GM23338 (cell line): ENCODE results near the gene RAMP1. TPM values are rescaled to one million over a fixed set of nuclear protein-coding genes. Genes with fewer than 3 reads are reported as not detected.

Experiments
- ATAC-seq: fragments of 200-7000 bp; cut with Tn5 transposase; 3 replicates; pipeline ENCODE4 v1.9.1; 2020
- DNase-seq: peaks from one replicate; pipeline ENCODE4 v3.0.0-alpha.2; 2015; ENCODE audit warnings: low spot score
- H2AFZ ChIP-seq: fragments of 200-600 bp; sonication (generic); 2 replicates; pipeline ENCODE4 v1.8.0; 2016; ENCODE audit warnings: antibody characterized with exemption, mild to moderate bottlenecking, moderate library complexity
- H3F3A ChIP-seq: fragments of 200-600 bp; sonication (generic); replicated peaks from 2 replicates; pipeline ENCODE4 v1.8.0; 2017; ENCODE audit warnings: antibody characterized with exemption, mixed run types, low read depth
- H3K27ac ChIP-seq: fragments of 200-600 bp; sonication (generic); 2 replicates; pipeline ENCODE4 v1.6.1; 2016; ENCODE audit warnings: low read depth
- H3K27me3 ChIP-seq: fragments of 200-600 bp; sonication (generic); 2 replicates; pipeline ENCODE4 v1.8.0; 2016; ENCODE audit warnings: mild to moderate bottlenecking, mixed run types, moderate library complexity; ENCODE audit not compliant: insufficient read depth
- H3K36me3 ChIP-seq: fragments of 200-600 bp; sonication (generic); 2 replicates; pipeline ENCODE4 v1.8.0; 2016; ENCODE audit warnings: mild to moderate bottlenecking; ENCODE audit not compliant: insufficient read depth
- H3K4me1 ChIP-seq: fragments of 200-600 bp; sonication (generic); 2 replicates; pipeline ENCODE4 v1.8.0; 2016; ENCODE audit warnings: mild to moderate bottlenecking, moderate library complexity; ENCODE audit not compliant: insufficient read depth
- H3K4me2 ChIP-seq: fragments of 200-600 bp; sonication (generic); 2 replicates; pipeline ENCODE4 v1.7.1; 2017; ENCODE audit warnings: mixed run types
- H3K4me3 ChIP-seq: fragments of 200-600 bp; sonication (generic); 2 replicates; pipeline ENCODE4 v1.6.1; 2016; ENCODE audit warnings: mixed run types
- H3K79me2 ChIP-seq: fragments of 200-600 bp; sonication (generic); replicated peaks from 2 replicates; pipeline ENCODE4 v1.8.0; 2017; ENCODE audit warnings: mild to moderate bottlenecking; ENCODE audit not compliant: insufficient read depth
- H3K9me2 ChIP-seq: fragments of 200-600 bp; sonication (generic); 2 replicates; pipeline ENCODE4 v1.8.0; 2017; ENCODE audit not compliant: insufficient read depth
- H4K20me1 ChIP-seq: fragments of 200-600 bp; sonication (generic); replicated peaks from 2 replicates; pipeline ENCODE4 v1.8.0; 2017; ENCODE audit warnings: mild to moderate bottlenecking; ENCODE audit not compliant: insufficient read depth
- H3K27ac Mint-ChIP-seq: 2 replicates; pipeline ENCODE4 v1.8.0; 2020; ENCODE audit warnings: inconsistent platforms, mild to moderate bottlenecking, moderate library complexity, mixed read lengths
- H3K27me3 Mint-ChIP-seq: 3 replicates; pipeline ENCODE4 v1.8.0; 2022; ENCODE audit warnings: low read depth, mild to moderate bottlenecking, moderate library complexity, mixed read lengths, inconsistent platforms; ENCODE audit not compliant: insufficient read depth, poor library complexity
- H3K36me3 Mint-ChIP-seq: 3 replicates; pipeline ENCODE4 v1.8.0; 2021; ENCODE audit warnings: low read depth, mild to moderate bottlenecking, inconsistent platforms, moderate library complexity, mixed read lengths
- H3K4me1 Mint-ChIP-seq: 3 replicates; pipeline ENCODE4 v1.8.0; 2020; ENCODE audit warnings: mild to moderate bottlenecking, inconsistent platforms, mixed read lengths
- H3K4me3 Mint-ChIP-seq: 3 replicates; pipeline ENCODE4 v1.8.0; 2021; ENCODE audit warnings: moderate library complexity, mild to moderate bottlenecking, inconsistent platforms, mixed read lengths
- H3K9me3 Mint-ChIP-seq: 3 replicates; pipeline ENCODE4 v1.8.0; 2020; ENCODE audit warnings: moderate library complexity, mild to moderate bottlenecking, inconsistent platforms, mixed read lengths
- CTCF ChIP-seq, 2 experiments: fragments of 200-600 bp in 1 of 2; sonication (generic) in 1 of 2; conservative IDR thresholded peaks; 2 replicates each; pipeline versions ENCODE4 v1.5.1 to v1.6.1; 2016 to 2017; ENCODE audit warnings: antibody characterized with exemption in 2 of 2, low read depth in 2 of 2, mild to moderate bottlenecking in 2 of 2, moderate library complexity in 1 of 2
- ETS1 ChIP-seq: IDR thresholded peaks from 2 replicates; pipeline ENCODE4 v1.6.1; 2016; ENCODE audit warnings: antibody characterized with exemption
- EZH2 ChIP-seq: fragments of 200-600 bp; sonication (generic); IDR thresholded peaks from one replicate; pipeline ENCODE4 v1.8.0; 2017; ENCODE audit warnings: antibody characterized with exemption, mild to moderate bottlenecking, low read depth; ENCODE audit not compliant: unreplicated experiment
- JUNB ChIP-seq: IDR thresholded peaks from one replicate; pipeline ENCODE4 v1.6.1; 2016; ENCODE audit warnings: antibody characterized with exemption; ENCODE audit not compliant: unreplicated experiment
- NANOG ChIP-seq: IDR thresholded peaks from 2 replicates; pipeline ENCODE4 v1.6.1; 2016; ENCODE audit warnings: antibody characterized with exemption, borderline replicate concordance
- POLR2AphosphoS5 ChIP-seq: IDR thresholded peaks from 2 replicates; pipeline ENCODE4 v1.6.1; 2016; ENCODE audit warnings: antibody characterized with exemption, low read depth
- REST ChIP-seq: IDR thresholded peaks from one replicate; pipeline ENCODE4 v1.6.1; 2018; ENCODE audit warnings: antibody characterized with exemption; ENCODE audit not compliant: unreplicated experiment
- STAT1 ChIP-seq: IDR thresholded peaks from one replicate; pipeline ENCODE4 v1.6.1; 2016; ENCODE audit warnings: antibody characterized with exemption; ENCODE audit not compliant: unreplicated experiment
- ZNF114 ChIP-seq: fragments of 250-450 bp; sonication (Bioruptor Pico); IDR thresholded peaks from 2 replicates; pipeline ENCODE4 v1.5.0; 2020; ENCODE audit warnings: mild to moderate bottlenecking, moderate library complexity
- ZNF462 ChIP-seq: fragments of 250-450 bp; sonication (Bioruptor Pico); IDR thresholded peaks from 2 replicates; pipeline ENCODE4 v1.5.0; 2020; ENCODE audit warnings: mild to moderate bottlenecking, moderate library complexity
- polyA plus RNA-seq: library from polyadenylated mRNA; unstranded; fragments of >200 nt; fragmentation: Nextera tagmentation; extraction: Ambion mirVana; gene quantifications from 2 replicates; pipeline ENCODE4 v1.2.1, GENCODE V29; 2016
- total RNA-seq: library from RNA; depleted of rRNA; stranded (reverse); fragments of >200 nt; shearing (Covaris generic); gene quantifications from 2 replicates; pipeline ENCODE4 v1.2.3, GENCODE V29; 2014

The RAMP1 gene
- total and polyA plus RNA-seq, 2 experiments from 2014 or later, result 1.7 to 3.3 TPM

- no peak for TF ChIP-seq STAT1
- no peak for TF ChIP-seq JUNB
- TF ChIP-seq NANOG, result no peak
- TF ChIP-seq ZNF114, result no peak
- TF ChIP-seq REST, result no peak
- no peak for TF ChIP-seq EZH2
- no peak for TF ChIP-seq POLR2AphosphoS5
- no peak for TF ChIP-seq CTCF (conservative IDR thresholded peaks at IDR 0.05; ENCODE audit: low read depth in 2 of 2)
Measured at GRCh38 chr2:237879058-237879430, 19.6 kb downstream of the RAMP1 start (continued).

- Histone ChIP-seq H3K27ac (no peak overlapping the region), H3K4me3 (no peak overlapping the region), H3K27me3 (no peaks in the 10 kb centered on the region), H3K4me1 (no peaks in the 10 kb centered on the region), H4K20me1 (no peaks in the 10 kb centered on the region), H3K9me2 (no peaks in the 10 kb centered on the region), H2AFZ (no peak overlapping the region), H3K79me2 (no peaks in the 10 kb centered on the region), H3K36me3 (no peaks in the 10 kb centered on the region), H3K4me2 (no peak overlapping the region), H3F3A (no peaks in the 10 kb centered on the region)
- Mint-ChIP-seq H3K4me3 (no peak overlapping the region), H3K27ac (no peak overlapping the region), H3K36me3 (no peaks in the 10 kb centered on the region), H3K27me3 (peaks cover 5% of the 10 kb centered on the region), H3K4me1 (peaks cover 6% of the 10 kb centered on the region), H3K9me3 (no peaks in the 10 kb centered on the region)
- no peak for DNase-seq
- no peak for ATAC-seq
- TF ChIP-seq ETS1 (no peak), POLR2AphosphoS5 (no peak), STAT1 (no peak), ZNF462 (no peak), CTCF (conservative IDR thresholded peaks at IDR 0.05; ENCODE audit: low read depth in 2 of 2) (no peak), NANOG (no peak)
Measured at GRCh38 chr2:237879991-237880560, 20.7 kb downstream of the RAMP1 start.
